Measurements from ENCODE around the gene INPP5E.

The INPP5E gene

GRCh38 chr9:136389396-136389795 is 50.2 kb downstream of the INPP5E start:
- FAIRE-seq = no peak
- no peak for DNase-seq (ENCODE audit: low spot score)

GRCh38 chr9:136387217-136387616 is 52.4 kb downstream of the INPP5E start:
- DNase-seq (ENCODE audit: low spot score) (no peak), FAIRE-seq (no peak)

- DNase-seq (ENCODE audit: low spot score) (no peak), FAIRE-seq (no peak)
Observed at GRCh38 chr9:136386018-136386417, 53.6 kb downstream of the INPP5E start.

GRCh38 chr9:136385015-136385414 is 54.6 kb downstream of the INPP5E start:
- FAIRE-seq (no peak), DNase-seq (ENCODE audit: low spot score) (no peak)

GRCh38 chr9:136383436-136383835 is 56.2 kb downstream of the INPP5E start:
- DNase-seq (ENCODE audit: low spot score) (no peak), FAIRE-seq (no peak)

DNA sequence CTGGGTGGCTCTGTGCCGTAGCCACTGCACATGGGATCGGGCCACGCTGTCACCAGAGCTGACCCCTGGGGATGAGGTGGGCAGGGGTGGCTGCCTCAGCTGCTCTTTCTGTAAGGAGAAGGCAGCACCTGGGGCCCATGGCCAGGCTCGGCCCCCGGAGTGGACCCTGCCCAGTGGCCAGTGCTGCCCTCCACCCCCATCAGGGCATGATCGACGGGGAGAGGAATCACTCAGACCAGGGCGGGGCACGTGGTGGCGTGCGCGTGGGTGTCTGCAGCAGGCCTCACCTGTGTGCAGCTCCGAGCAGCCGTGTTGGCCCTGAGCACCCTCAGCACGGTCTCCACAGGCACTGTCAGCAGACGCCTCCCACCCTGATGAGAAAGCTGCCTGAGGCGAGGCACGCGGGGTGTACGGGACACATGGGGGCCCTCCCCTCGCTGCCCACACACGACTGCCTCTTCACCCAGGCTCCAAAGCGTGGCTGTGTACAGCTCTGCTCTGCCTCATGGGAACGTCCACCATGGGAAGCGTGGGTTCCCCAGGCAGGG is 57.6 kb downstream of the INPP5E start:
- no peak for FAIRE-seq

DNA sequence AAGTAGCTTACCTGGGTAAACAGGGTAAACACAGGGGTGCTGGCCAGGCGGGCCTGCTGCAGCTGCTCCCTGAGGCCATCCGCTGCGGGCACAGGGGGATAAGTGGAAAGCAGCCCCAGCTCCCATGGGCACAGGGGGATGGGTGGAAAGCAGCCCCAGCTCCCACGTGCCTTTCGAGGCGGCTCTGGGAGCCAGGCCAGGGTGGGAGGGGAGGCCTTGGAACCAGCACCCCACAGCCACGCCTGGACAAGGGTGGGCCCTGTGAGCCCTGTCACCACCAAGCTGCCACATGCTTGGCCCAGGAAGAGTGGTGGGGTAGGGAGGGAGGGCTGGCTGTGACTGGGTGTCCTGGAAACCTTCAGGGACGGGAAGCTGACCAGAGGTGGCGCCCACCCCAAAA is 58.3 kb downstream of the INPP5E start:
- FAIRE-seq = no peak
- DNase-seq (ENCODE audit: low spot score) = no peak

More for the DNA sequence above, 57.6 kb downstream of the INPP5E start:
- DNase-seq (ENCODE audit: low spot score) = no peak

- DNase-seq (ENCODE audit: low spot score) (no peak), FAIRE-seq (no peak)
Observed at GRCh38 chr9:136380381-136380780, 59.3 kb downstream of the INPP5E start.

- DNase-seq (ENCODE audit: low spot score) (no peak), FAIRE-seq (no peak)
Observed at GRCh38 chr9:136379891-136380290, 59.8 kb downstream of the INPP5E start.

DNA sequence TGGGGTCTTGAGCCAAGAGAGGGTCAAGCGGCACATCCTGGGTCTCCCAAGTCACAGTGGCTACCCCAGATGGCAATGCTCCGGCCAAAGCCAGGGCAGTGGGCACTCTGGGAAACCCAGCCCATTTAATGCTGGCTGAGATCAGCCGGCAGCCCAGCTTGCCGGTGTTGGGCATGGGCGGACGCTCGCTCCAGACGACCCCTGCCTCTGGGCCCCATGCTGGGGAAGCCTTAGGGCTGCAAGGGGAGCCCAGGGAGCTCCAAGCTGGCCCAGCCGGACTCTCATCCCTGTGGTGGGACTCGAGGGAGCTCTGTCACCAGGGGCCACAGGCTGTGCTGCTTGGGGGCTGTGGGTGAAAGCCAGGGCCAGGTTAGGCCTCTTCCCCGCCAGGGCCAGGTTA is 60.2 kb downstream of the INPP5E start:
- DNase-seq (ENCODE audit: low spot score) (no peak), FAIRE-seq (no peak)

DNA sequence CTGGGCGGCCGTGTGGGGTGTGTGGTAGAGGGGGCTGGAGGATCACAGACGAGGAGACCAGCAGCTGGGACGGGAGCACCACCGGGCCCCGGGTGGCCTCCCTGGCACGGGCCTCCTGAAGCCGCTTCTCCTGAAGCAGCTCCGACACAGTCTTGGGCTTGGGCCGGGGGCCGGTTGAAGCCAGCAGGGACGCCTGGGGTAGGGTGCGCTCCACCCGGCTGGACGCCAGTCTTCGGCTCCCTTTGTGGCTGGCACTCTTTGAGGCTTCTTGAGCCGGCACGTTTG is 60.7 kb downstream of the INPP5E start:
- DNase-seq (ENCODE audit: low spot score) (no peak), FAIRE-seq (no peak)

Data from RCC 7860 (cell line).